ENCODE measurements around the gene ZNF672.

ZNF672 gene

DNA sequence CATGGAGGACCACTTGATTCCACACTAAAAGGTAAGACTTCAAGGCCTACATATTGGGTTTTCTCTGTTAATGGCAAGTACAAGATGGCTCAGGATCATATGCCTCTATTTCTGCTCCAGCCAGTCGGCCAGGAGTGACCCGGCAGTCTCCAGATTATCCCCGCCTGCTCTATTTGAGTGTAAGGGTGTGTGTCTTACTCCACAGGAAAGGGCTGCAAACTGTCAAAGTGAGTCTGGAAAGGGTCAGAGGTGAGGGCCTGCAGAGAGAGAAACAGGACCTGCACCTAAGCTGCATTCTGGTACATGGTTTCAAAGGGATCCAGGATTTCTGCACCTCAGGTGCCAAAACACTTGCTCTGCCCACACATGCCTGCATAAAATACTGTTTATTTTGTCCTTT, 11.6 kb downstream of the ZNF672 start:
- H3K27me3 ChIP-seq (ENCODE audit: insufficient read depth, low read length, poor library complexity, severe bottlenecking), result no peaks in the 10 kb centered on the region
- no peak overlapping the region for H3K9ac ChIP-seq (ENCODE audit: low read depth, low read length, poor library complexity, severe bottlenecking)
- peaks cover 64% of the 10 kb centered on the region; the same call in 1 of the 2 replicates for H3K36me3 ChIP-seq (ENCODE audit: insufficient read depth, low read length)
- peaks cover 11% of the 10 kb centered on the region; the same call in 1 of the 2 replicates for H3K79me2 ChIP-seq (ENCODE audit: insufficient read depth, low read length)
- TF ChIP-seq, protein P1, sequence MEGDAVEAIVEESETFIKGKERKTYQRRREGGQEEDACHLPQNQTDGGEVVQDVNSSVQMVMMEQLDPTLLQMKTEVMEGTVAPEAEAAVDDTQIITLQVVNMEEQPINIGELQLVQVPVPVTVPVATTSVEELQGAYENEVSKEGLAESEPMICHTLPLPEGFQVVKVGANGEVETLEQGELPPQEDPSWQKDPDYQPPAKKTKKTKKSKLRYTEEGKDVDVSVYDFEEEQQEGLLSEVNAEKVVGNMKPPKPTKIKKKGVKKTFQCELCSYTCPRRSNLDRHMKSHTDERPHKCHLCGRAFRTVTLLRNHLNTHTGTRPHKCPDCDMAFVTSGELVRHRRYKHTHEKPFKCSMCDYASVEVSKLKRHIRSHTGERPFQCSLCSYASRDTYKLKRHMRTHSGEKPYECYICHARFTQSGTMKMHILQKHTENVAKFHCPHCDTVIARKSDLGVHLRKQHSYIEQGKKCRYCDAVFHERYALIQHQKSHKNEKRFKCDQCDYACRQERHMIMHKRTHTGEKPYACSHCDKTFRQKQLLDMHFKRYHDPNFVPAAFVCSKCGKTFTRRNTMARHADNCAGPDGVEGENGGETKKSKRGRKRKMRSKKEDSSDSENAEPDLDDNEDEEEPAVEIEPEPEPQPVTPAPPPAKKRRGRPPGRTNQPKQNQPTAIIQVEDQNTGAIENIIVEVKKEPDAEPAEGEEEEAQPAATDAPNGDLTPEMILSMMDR (conservative IDR thresholded peaks at IDR 0.05; ENCODE audit: low read length), result no peak
- no peak for TF ChIP-seq EZH2phosphoT487 (IDR thresholded peaks at IDR 0.05; ENCODE audit: borderline replicate concordance)
- no peak overlapping the region for H2AFZ ChIP-seq (ENCODE audit: low read length)
- no peaks in the 10 kb centered on the region for H3K9me2 ChIP-seq (replicated peaks; ENCODE audit: low read depth, low read length)
- no peaks in the 10 kb centered on the region for H3F3A ChIP-seq (ENCODE audit: low read depth)
- H3K4me1 ChIP-seq (ENCODE audit: insufficient read depth, low read length, poor library complexity, severe bottlenecking), result peaks cover 31% of the 10 kb centered on the region
- no peaks in the 10 kb centered on the region for H4K20me1 ChIP-seq (ENCODE audit: insufficient read depth, low read length, poor library complexity, severe bottlenecking)
- no peak overlapping the region for H3K4me3 ChIP-seq (ENCODE audit: low read length, poor library complexity, severe bottlenecking)
- no peak overlapping the region for H3K4me2 ChIP-seq (ENCODE audit: low read depth, low read length, poor library complexity, severe bottlenecking)
- H3K9me3 ChIP-seq (ENCODE audit: insufficient read depth, low read depth, low read length), result no peaks in the 10 kb centered on the region

- H3F3A ChIP-seq (ENCODE audit: low read depth), result no peaks in the 10 kb centered on the region
- H4K20me1 ChIP-seq (ENCODE audit: insufficient read depth, low read length, poor library complexity, severe bottlenecking), result no peaks in the 10 kb centered on the region
- H3K4me1 ChIP-seq (ENCODE audit: insufficient read depth, low read length, poor library complexity, severe bottlenecking), result peaks cover 34% of the 10 kb centered on the region
- H3K4me3 ChIP-seq (ENCODE audit: low read length, poor library complexity, severe bottlenecking), result no peak overlapping the region
- no peak overlapping the region for H3K9ac ChIP-seq (ENCODE audit: low read depth, low read length, poor library complexity, severe bottlenecking)
- no peaks in the 10 kb centered on the region for H3K9me3 ChIP-seq (ENCODE audit: insufficient read depth, low read depth, low read length)
- peaks cover 14% of the 10 kb centered on the region; the same call in 1 of the 2 replicates for H3K79me2 ChIP-seq (ENCODE audit: insufficient read depth, low read length)
- no peak overlapping the region for H3K4me2 ChIP-seq (ENCODE audit: low read depth, low read length, poor library complexity, severe bottlenecking)
- H3K9me2 ChIP-seq (replicated peaks; ENCODE audit: low read depth, low read length), result no peaks in the 10 kb centered on the region
- no peak overlapping the region for H2AFZ ChIP-seq (ENCODE audit: low read length)
- TF ChIP-seq, protein P1 (conservative IDR thresholded peaks at IDR 0.05; ENCODE audit: low read length), result no peak
- TF ChIP-seq EZH2phosphoT487 (IDR thresholded peaks at IDR 0.05; ENCODE audit: borderline replicate concordance), result no peak
- H3K27me3 ChIP-seq (ENCODE audit: insufficient read depth, low read length, poor library complexity, severe bottlenecking), result no peaks in the 10 kb centered on the region
- H3K36me3 ChIP-seq (ENCODE audit: insufficient read depth, low read length), result peaks cover 62% of the 10 kb centered on the region; the same call in 1 of the 2 replicates
Measured at GRCh38 chr1:248850124-248850523, 12.1 kb downstream of the ZNF672 start.

DNA sequence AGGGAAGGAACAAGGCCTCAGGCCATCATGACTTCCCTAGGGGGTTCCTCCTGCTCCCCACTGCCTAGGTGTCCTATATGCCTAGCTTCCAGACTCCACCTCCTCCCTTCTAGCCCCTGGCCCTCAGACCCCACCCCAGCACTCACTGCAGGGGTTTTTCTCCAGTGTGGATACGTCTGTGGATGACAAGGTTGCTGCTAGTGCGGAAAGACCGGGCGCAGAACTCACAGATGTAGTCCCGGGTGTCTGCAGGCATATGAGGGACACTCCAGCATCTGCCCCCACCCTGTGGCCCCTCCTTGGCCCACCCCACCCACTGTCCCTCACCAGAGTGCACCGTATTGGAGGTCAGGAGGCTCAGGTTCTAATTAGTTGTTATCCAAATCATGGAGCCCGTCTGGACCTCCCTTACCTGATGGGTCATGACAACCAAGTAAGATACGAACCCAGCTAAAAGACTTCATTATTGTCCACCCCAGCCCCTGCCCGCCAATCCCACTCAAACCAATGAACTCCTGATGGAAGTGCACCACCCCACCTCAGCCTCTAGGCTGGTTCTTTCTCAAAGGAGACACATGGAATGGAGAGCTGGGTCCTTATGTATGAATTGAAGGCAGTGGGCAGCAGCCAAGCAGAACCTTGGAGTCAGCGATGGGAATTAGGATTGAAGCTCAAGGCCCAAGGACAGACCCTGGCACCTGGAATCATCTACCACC, 12.7 kb downstream of the ZNF672 start:
- TF ChIP-seq, protein P1 (conservative IDR thresholded peaks at IDR 0.05; ENCODE audit: low read length), result no peak
- no peak for TF ChIP-seq EZH2phosphoT487 (IDR thresholded peaks at IDR 0.05; ENCODE audit: borderline replicate concordance)
- Histone ChIP-seq H4K20me1 (ENCODE audit: insufficient read depth, low read length, poor library complexity, severe bottlenecking) (no peaks in the 10 kb centered on the region), H3K4me1 (ENCODE audit: insufficient read depth, low read length, poor library complexity, severe bottlenecking) (peaks cover 34% of the 10 kb centered on the region)

More for the DNA sequence above, 12.7 kb downstream of the ZNF672 start:
- Histone ChIP-seq H3K4me3 (ENCODE audit: low read length, poor library complexity, severe bottlenecking) (no peak overlapping the region), H3F3A (ENCODE audit: low read depth) (no peaks in the 10 kb centered on the region), H2AFZ (ENCODE audit: low read length) (no peak overlapping the region), H3K27me3 (ENCODE audit: insufficient read depth, low read length, poor library complexity, severe bottlenecking) (no peaks in the 10 kb centered on the region), H3K4me2 (ENCODE audit: low read depth, low read length, poor library complexity, severe bottlenecking) (no peak overlapping the region), H3K9me2 (replicated peaks; ENCODE audit: low read depth, low read length) (no peaks in the 10 kb centered on the region), H3K9me3 (ENCODE audit: insufficient read depth, low read depth, low read length) (no peaks in the 10 kb centered on the region), H3K79me2 (ENCODE audit: insufficient read depth, low read length) (peaks cover 20% of the 10 kb centered on the region; the same call in 1 of the 2 replicates), H3K9ac (ENCODE audit: low read depth, low read length, poor library complexity, severe bottlenecking) (no peak overlapping the region), H3K36me3 (ENCODE audit: insufficient read depth, low read length) (peaks cover 56% of the 10 kb centered on the region; the same call in 1 of the 2 replicates)
